CD4-positive, CD25-positive, alpha-beta regulatory T cell (primary cell): ENCODE measurements around the gene MCTP1. TPM values are rescaled to one million over a fixed set of nuclear protein-coding genes. Genes with fewer than 3 reads are reported as not detected.

ENCODE experiments used
- ATAC-seq, 2 donors: fragments of 150-1000 bp; cut with Tn5 transposase; one replicate each; pipeline ENCODE4 v1.10.0; 2021; ENCODE audit warnings: low read depth in 2 of 2, moderate number of reproducible peaks in 2 of 2, moderate library complexity in 1 of 2
- DNase-seq, 3 donors: peaks; one replicate each; pipeline versions ENCODE4 v3.0.0 to v3.0.0-alpha.2; 2012 to 2022; ENCODE audit warnings: mixed read lengths in 1 of 3
- H3K27ac ChIP-seq: one replicate; pipeline ENCODE4 v1.7.0; 2013; ENCODE audit warnings: mild to moderate bottlenecking, low read length; ENCODE audit not compliant: insufficient read depth, poor library complexity, severe bottlenecking
- H3K27me3 ChIP-seq: one replicate; pipeline ENCODE4 v1.7.0; 2013; ENCODE audit warnings: low read length; ENCODE audit not compliant: control insufficient read depth, insufficient read depth
- H3K36me3 ChIP-seq: one replicate; pipeline ENCODE4 v1.7.0; 2013; ENCODE audit warnings: mild to moderate bottlenecking, low read length, moderate library complexity; ENCODE audit not compliant: control insufficient read depth, insufficient read depth
- H3K4me1 ChIP-seq: 2 replicates; pipeline ENCODE4 v1.7.0; 2013; ENCODE audit warnings: mild to moderate bottlenecking, low read length; ENCODE audit not compliant: insufficient read depth, control insufficient read depth, poor library complexity, severe bottlenecking
- H3K4me3 ChIP-seq: one replicate; pipeline ENCODE4 v1.7.0; 2013; ENCODE audit warnings: low read depth, mild to moderate bottlenecking, low read length, moderate library complexity
- H3K9me3 ChIP-seq, 2 experiments: 1 replicate in 1 of 2; 2 replicates in 1 of 2; pipeline ENCODE4 v1.7.0; 2013; ENCODE audit warnings: low read length in 2 of 2, mild to moderate bottlenecking in 1 of 2, moderate library complexity in 1 of 2; ENCODE audit not compliant: control insufficient read depth in 2 of 2
- H3K27ac Mint-ChIP-seq, 3 donors: one replicate each; pipeline ENCODE4 v1.8.0; 2020 to 2022; ENCODE audit warnings: mild to moderate bottlenecking in 3 of 3, mixed read lengths in 3 of 3, moderate library complexity in 2 of 3
- H3K27me3 Mint-ChIP-seq: one replicate; pipeline ENCODE4 v1.8.0; 2022; ENCODE audit warnings: mild to moderate bottlenecking, mixed read lengths
- H3K36me3 Mint-ChIP-seq: one replicate; pipeline ENCODE4 v1.8.0; 2020; ENCODE audit warnings: mixed read lengths
- H3K4me1 Mint-ChIP-seq, 4 donors: one replicate each; pipeline ENCODE4 v1.8.0; 2020 to 2022; ENCODE audit warnings: mixed read lengths in 4 of 4, mild to moderate bottlenecking in 1 of 4
- H3K4me3 Mint-ChIP-seq, 4 donors: one replicate each; pipeline ENCODE4 v1.8.0; 2020 to 2022; ENCODE audit warnings: mild to moderate bottlenecking in 4 of 4, mixed read lengths in 4 of 4, moderate library complexity in 3 of 4
- H3K9me3 Mint-ChIP-seq, 7 donors: one replicate each; pipeline ENCODE4 v1.8.0; 2020 to 2022; ENCODE audit warnings: mixed read lengths in 7 of 7, mild to moderate bottlenecking in 3 of 7, moderate library complexity in 2 of 7
- polyA plus RNA-seq, 4 donors: library from polyadenylated mRNA; unstranded; fragments of 300-500 nt; fragmentation: Illumina TruSeq; gene quantifications; one replicate each; pipeline ENCODE4 v1.2.3, GENCODE V29; 2021
- total RNA-seq: library from RNA; stranded (reverse); gene quantifications from one replicate; pipeline ENCODE4 v1.2.3, GENCODE V29; 2022

Gene MCTP1
- total and polyA plus RNA-seq, 5 donors from 2014 or later: 0.24 to 2.9 (median 0.76) TPM

DNA sequence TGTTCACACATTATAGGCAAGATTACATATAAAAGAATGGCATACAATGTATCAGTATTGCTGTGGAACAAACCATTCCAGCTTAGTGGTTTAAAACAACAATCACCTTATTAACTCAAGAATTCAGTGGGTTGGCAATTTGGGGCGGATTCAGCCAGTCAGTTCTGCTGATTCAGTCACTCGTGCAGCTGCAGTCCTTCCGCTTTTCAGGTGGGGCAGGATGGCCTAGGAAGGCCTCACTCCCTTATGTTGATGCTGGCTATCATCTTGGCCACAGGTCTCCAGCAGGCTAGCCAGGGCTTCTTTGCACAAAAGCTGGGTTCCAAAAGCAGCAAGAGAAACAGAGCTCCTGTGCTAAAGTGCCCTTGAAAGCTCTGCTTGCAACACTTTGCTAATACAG lies 150.6 kb downstream of the MCTP1 start:
- no peaks in the 10 kb centered on the region for H3K27me3 Mint-ChIP-seq
- Histone ChIP-seq H3K36me3 (no peaks in the 10 kb centered on the region), H3K27ac (no peak overlapping the region), H3K27me3 (no peaks in the 10 kb centered on the region), H3K4me1 (no peaks in the 10 kb centered on the region), H3K4me3 (no peak overlapping the region), H3K9me3 (no peaks in the 10 kb centered on the region)
- ATAC-seq: no peak
- H3K27ac Mint-ChIP-seq: no peak overlapping the region
- DNase-seq: no peak
- peaks cover 0 to 8% (median 2%) of the 10 kb centered on the region in 7 donors for H3K9me3 Mint-ChIP-seq
- H3K36me3 Mint-ChIP-seq: no peaks in the 10 kb centered on the region
- H3K4me1 Mint-ChIP-seq: no peaks in the 10 kb centered on the region
- no peak overlapping the region for H3K4me3 Mint-ChIP-seq

GRCh38 chr5:95132096-95132495 lies 152.8 kb downstream of the MCTP1 start:
- ATAC-seq: no peak
- Histone ChIP-seq H3K4me1 (no peaks in the 10 kb centered on the region), H3K27me3 (no peaks in the 10 kb centered on the region), H3K9me3 (no peaks in the 10 kb centered on the region), H3K36me3 (no peaks in the 10 kb centered on the region), H3K4me3 (no peak overlapping the region), H3K27ac (no peak overlapping the region)
- H3K27me3 Mint-ChIP-seq: no peaks in the 10 kb centered on the region
- H3K4me3 Mint-ChIP-seq: no peak overlapping the region
- peaks cover 0 to 12% (median 3%) of the 10 kb centered on the region in 7 donors for H3K9me3 Mint-ChIP-seq
- no peaks in the 10 kb centered on the region for H3K36me3 Mint-ChIP-seq
- no peak overlapping the region for H3K27ac Mint-ChIP-seq
- DNase-seq: no peak
- no peaks in the 10 kb centered on the region for H3K4me1 Mint-ChIP-seq

DNA sequence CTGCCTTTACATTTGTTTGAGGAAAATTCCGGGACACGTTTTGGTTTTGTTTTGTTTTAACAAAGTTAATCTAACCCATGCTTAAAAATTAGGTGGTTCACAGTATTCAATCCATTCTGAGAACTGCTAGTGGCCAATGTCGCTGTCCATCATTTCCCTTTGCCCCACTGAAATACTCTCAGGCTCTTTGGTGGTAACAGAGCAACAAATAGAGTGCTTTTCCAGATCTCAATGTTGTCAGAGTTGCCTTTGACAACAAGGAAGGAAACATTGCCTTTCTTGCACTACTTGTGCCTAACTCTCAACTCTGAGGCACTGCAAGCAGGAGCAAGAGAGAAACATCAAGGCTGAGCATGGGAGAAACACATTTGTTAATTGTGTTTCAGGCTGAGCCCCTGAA lies 154.0 kb downstream of the MCTP1 start:
- no peak overlapping the region for H3K4me3 Mint-ChIP-seq
- ATAC-seq (no peak), DNase-seq (no peak)
- no peak overlapping the region for H3K4me3 ChIP-seq
- H3K4me1 Mint-ChIP-seq: no peaks in the 10 kb centered on the region
- no peaks in the 10 kb centered on the region for H3K36me3 Mint-ChIP-seq
- H3K27me3 ChIP-seq: no peaks in the 10 kb centered on the region
- H3K4me1 ChIP-seq: no peaks in the 10 kb centered on the region
- H3K27ac ChIP-seq: no peak overlapping the region
- H3K27ac Mint-ChIP-seq: no peak overlapping the region
- no peaks in the 10 kb centered on the region for H3K27me3 Mint-ChIP-seq
- peaks cover 0 to 12% (median 3%) of the 10 kb centered on the region in 7 donors for H3K9me3 Mint-ChIP-seq
- no peaks in the 10 kb centered on the region for H3K36me3 ChIP-seq
- no peaks in the 10 kb centered on the region for H3K9me3 ChIP-seq

DNA sequence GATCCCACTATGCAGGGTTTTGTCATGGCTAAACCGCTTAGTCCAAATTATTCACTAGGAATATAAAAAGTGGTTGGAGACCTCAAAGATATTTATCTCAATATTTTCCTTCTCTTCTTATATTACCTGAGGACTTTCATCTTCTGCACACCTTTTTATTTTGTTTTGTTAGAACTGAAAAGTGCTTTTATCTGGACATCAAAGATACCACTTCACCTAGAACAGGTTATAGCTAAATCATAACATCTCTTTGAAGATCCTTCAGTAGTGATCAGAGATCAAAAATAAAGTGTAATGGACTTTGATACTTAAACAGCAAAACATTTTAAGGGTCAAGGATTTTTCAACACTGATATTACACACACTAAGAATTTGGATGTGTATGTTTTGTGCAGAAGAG lies 160.2 kb downstream of the MCTP1 start:
- Mint-ChIP-seq H3K27ac (no peak overlapping the region), H3K36me3 (no peaks in the 10 kb centered on the region), H3K4me1 (no peaks in the 10 kb centered on the region), H3K4me3 (no peak overlapping the region), H3K27me3 (no peaks in the 10 kb centered on the region), H3K9me3 (peaks cover 0 to 6% (median 2%) of the 10 kb centered on the region in 7 donors)
- H3K4me3 ChIP-seq: no peak overlapping the region
- no peaks in the 10 kb centered on the region for H3K9me3 ChIP-seq
- DNase-seq: no peak
- H3K27ac ChIP-seq: no peak overlapping the region
- no peak for ATAC-seq
- no peaks in the 10 kb centered on the region for H3K4me1 ChIP-seq
- no peaks in the 10 kb centered on the region for H3K27me3 ChIP-seq
- H3K36me3 ChIP-seq: no peaks in the 10 kb centered on the region

- Mint-ChIP-seq H3K4me3 (no peak overlapping the region), H3K36me3 (no peaks in the 10 kb centered on the region), H3K9me3 (peaks cover 0 to 8% (median 3%) of the 10 kb centered on the region in 7 donors), H3K4me1 (no peaks in the 10 kb centered on the region), H3K27me3 (no peaks in the 10 kb centered on the region), H3K27ac (no peak overlapping the region)
- DNase-seq (no peak), ATAC-seq (no peak)
- H3K27me3 ChIP-seq: no peaks in the 10 kb centered on the region
- no peaks in the 10 kb centered on the region for H3K36me3 ChIP-seq
- no peak overlapping the region for H3K27ac ChIP-seq
- no peak overlapping the region for H3K4me3 ChIP-seq
- no peaks in the 10 kb centered on the region for H3K4me1 ChIP-seq
- no peaks in the 10 kb centered on the region for H3K9me3 ChIP-seq
These were observed 160.8 kb downstream of the MCTP1 start for GRCh38 chr5:95124101-95124500.

- Mint-ChIP-seq H3K4me3 (no peak overlapping the region), H3K4me1 (no peaks in the 10 kb centered on the region), H3K27ac (no peak overlapping the region), H3K36me3 (no peaks in the 10 kb centered on the region), H3K27me3 (no peaks in the 10 kb centered on the region), H3K9me3 (peaks cover 0 to 13% (median 4%) of the 10 kb centered on the region in 7 donors)
- no peaks in the 10 kb centered on the region for H3K9me3 ChIP-seq
- no peak overlapping the region for H3K27ac ChIP-seq
- no peak overlapping the region for H3K4me3 ChIP-seq
- DNase-seq (no peak), ATAC-seq (no peak)
- H3K36me3 ChIP-seq: no peaks in the 10 kb centered on the region
- H3K4me1 ChIP-seq: no peaks in the 10 kb centered on the region
- H3K27me3 ChIP-seq: no peaks in the 10 kb centered on the region
These were observed 170.0 kb downstream of the MCTP1 start for GRCh38 chr5:95114902-95115301.

- Mint-ChIP-seq H3K27ac (no peak overlapping the region), H3K9me3 (peaks cover 0 to 13% (median 4%) of the 10 kb centered on the region in 7 donors), H3K36me3 (no peaks in the 10 kb centered on the region), H3K4me1 (no peaks in the 10 kb centered on the region), H3K27me3 (no peaks in the 10 kb centered on the region), H3K4me3 (no peak overlapping the region)
- ATAC-seq (no peak), DNase-seq (no peak)
- Histone ChIP-seq H3K36me3 (no peaks in the 10 kb centered on the region), H3K4me3 (no peak overlapping the region), H3K4me1 (no peaks in the 10 kb centered on the region), H3K27me3 (no peaks in the 10 kb centered on the region), H3K27ac (no peak overlapping the region), H3K9me3 (no peaks in the 10 kb centered on the region)
These were observed 170.6 kb downstream of the MCTP1 start for GRCh38 chr5:95114305-95114704.

- H3K27ac ChIP-seq: no peak overlapping the region
These were observed 171.4 kb downstream of the MCTP1 start for GRCh38 chr5:95113489-95113888.

More at GRCh38 chr5:95113489-95113888, 171.4 kb downstream of the MCTP1 start:
- ATAC-seq (no peak), DNase-seq (no peak)
- H3K4me1 ChIP-seq: no peaks in the 10 kb centered on the region
- Mint-ChIP-seq H3K4me1 (no peaks in the 10 kb centered on the region), H3K4me3 (no peak overlapping the region), H3K27ac (no peak overlapping the region), H3K36me3 (no peaks in the 10 kb centered on the region), H3K27me3 (no peaks in the 10 kb centered on the region), H3K9me3 (peaks cover 0 to 13% (median 3%) of the 10 kb centered on the region in 7 donors)
- H3K36me3 ChIP-seq: no peaks in the 10 kb centered on the region
- no peak overlapping the region for H3K4me3 ChIP-seq
- no peaks in the 10 kb centered on the region for H3K9me3 ChIP-seq
- H3K27me3 ChIP-seq: no peaks in the 10 kb centered on the region
